Measurements from ENCODE around the gene RAP2A.

The RAP2A gene

DNA sequence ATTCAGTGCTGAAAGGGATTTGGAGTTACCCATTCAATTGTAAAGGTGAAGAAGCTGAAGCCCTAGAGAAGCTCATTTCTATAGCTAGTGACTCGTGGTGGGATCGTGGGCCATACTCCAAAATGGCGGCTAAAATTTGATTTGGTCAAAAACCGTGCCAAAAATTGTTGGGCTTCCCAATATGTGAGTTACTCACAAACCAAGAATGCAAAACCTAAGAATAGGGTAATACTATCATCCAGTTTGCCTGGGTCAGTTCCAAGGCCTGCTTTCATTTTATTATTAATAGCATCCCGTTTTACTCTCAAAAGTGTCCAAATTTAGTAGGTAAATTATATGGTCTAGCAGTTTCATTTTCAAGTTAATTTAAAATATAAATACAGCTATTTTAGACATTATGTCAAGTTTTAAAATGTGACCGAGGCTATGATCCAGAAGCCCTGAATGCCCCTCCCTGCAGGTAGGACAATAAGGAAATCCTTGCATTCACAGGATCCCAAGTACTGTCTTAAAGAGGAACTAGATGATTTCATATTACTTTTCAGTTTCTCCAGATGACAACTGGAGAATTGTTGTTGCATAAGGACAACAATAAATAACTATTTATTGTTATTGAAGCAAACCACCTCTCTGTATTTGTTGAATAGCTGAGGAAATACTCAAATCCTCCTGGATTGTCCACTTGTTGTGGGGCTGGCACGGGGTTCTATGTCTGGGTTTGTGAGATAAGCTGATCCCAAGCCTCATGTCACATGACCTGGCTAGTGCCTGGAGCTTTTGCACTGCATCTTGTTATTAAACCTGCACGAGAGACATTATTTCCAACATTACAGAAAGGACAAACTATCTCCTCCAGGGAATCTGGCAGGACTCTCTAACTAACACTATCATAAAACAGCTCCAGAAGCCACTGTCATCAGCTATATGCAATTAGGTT is 11.6 kb upstream of the RAP2A start:
- DNase-seq (ENCODE audit: low read depth in 2 of 2): no peak

DNA sequence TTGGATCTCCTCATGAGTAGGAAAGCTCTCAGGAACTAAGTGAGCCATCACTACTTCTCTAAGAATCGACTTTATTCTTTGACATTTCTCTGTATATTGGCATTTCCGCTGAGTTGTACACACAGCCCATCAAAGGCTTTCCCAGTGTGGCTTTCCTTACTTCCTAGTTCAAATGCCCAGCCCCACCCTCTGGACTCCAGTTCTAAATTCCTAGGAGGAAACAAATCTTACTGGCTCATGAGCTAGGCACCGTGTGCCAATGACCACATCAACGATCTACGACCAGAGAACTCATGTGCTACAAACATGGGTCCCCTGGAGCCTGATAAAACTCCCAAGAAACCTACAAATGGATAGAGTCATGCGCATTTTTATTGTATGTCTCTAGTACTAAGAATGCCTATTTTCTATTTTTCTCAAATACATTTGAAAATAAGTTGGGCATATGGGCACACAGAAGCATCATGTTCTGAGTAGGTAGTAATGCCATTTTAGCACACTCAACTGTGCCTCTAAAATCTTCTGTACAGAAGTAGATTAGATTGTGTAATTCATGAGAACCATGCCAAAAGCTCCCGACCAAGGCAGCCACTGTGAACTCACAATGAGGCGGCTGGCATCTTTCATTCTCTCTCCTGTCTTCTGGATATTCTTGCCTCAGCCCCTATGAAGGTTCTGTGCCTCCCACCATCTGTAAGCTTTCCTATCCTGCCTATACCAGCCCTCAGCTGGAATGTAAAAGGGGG is 10.5 kb upstream of the RAP2A start:
- no peak for DNase-seq (ENCODE audit: low read depth in 2 of 2)

DNA sequence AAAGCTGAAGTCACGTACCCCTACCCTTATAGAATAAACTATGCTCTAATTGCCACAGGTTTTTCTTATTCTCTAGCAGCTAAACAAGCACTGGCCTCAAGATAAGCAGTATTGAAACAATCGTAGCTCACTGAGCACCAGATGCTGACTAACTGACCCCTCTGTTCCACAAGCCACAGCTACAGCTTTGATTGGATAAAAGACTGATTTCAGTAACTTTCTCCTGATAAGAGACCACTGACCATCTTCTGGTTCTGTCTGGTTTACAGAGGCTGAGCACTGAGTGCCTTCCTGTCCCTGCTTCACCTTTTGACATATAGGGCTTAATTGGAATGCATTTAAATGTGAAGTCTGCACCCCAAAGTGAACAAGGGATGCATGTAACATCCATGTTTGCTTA is 8.4 kb upstream of the RAP2A start:
- DNase-seq (ENCODE audit: low read depth in 2 of 2): no peak

DNA sequence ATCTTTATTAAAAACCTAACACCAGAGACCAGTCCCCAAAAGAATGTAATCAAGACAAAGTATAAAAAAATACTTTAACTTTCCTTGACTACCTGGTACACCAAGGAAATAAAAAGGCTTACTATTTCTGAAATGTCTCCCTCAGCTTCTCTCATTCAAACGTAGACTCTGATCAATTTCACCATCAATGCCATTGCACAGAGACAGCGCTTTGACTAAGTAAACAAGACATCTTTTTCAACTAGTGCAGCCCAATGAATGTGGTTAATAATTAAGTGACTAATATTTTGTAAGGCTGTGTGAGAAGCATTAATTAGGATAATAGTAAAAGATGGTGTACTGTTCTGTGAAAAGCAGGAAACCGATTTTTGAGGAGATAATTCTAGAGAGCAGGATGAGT is 7.3 kb upstream of the RAP2A start:
- no peak for DNase-seq (ENCODE audit: low read depth in 2 of 2)

DNA sequence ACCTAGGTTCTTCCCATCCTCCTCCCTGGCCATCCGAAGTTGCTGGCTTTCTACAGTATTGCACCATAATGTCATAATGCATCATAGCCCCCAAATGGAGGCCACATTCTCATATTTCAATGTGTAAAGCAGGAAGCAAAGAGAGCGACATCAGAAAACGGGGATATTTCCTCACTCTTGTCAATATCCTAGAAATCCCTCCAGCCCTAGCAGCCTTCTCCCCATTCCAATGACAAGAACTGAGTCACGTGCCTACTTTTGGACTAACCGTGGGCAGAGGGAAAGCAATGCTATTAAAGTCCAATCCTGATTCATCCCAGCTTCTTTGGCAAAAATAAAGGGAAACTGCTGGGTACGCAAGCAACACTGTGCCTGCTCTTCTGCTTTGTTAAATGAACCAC is 4.3 kb upstream of the RAP2A start:
- DNase-seq (ENCODE audit: low read depth in 2 of 2): no peak

DNA sequence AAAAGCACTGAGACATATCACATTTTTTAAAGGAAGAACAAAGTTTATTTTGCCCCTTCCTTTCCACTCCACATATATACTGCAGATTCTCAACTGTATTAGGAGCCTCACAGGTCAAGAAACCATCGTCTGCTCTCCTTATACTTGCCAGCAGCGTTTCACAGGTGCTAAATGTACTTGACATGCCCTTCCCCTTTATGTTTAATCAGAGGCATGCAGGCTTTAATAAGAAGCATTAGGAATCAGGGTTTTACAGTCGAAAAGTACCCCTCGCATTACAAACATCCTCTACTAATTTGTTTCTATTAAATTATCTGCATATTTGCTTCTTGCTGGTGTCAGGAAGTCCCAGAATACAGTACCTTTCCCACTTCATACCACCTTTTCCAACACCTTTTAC is 3.7 kb upstream of the RAP2A start:
- DNase-seq (ENCODE audit: low read depth in 2 of 2): no peak

DNA sequence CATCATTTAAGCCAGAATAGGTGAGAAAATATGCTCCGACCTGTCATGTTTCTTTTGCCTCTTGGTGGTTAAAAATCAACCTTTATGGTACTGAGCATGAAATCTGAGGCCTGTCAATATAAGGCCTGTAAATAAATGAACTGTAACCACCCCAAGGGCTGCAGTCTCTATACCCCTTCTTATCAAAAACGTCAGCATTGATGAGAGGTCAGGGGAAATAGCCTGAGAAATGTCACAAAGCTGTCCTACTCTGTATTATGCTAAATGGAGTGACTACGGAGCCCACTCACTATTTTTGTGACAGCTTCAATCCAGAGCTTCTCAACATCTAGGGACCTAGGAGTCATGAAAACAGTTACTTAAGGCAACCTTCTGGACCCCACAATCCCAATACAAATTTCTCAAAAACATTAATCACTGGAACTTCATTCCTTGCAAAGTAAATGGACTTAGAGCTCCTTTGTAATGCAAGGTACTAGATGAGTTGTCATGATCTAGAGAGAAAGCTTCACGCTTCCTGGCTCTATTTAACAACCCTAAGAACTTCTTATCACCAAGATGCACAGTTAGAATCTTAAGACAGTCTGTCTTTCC is 2.7 kb upstream of the RAP2A start:
- DNase-seq (ENCODE audit: low read depth in 2 of 2): no peak

DNA sequence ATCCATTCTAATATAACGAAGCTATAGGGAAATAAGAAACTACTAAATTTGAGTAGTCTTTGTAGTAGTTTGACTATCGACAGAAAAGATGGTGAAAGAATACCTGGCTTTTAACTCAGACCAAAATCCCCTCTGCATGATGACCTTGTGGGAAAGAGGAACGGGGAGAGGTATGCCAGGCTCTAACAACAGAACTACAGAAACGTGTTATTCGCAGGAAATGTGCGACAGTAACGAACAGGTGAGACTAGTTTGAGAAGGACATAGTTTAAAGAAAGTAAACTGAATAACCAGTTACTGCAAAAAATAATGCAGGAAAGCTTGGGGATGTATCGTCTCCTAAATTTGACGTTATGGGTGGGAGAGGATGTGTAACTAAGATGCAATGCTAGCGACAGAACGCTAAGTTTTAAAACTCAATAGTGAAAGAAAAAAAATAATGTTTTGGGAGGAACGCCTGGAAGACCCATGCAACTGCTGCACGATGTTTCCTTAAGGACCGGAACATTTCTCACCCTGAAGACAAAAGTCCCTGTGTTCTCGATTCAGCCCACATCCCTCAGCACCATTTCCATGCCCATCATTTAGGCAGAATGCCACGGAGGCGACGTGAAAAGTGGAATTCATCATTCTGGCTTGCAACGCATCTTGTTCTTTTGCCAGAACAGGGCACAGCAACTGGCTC is 1.6 kb upstream of the RAP2A start:
- no peak for DNase-seq (ENCODE audit: low read depth in 2 of 2)

DNA sequence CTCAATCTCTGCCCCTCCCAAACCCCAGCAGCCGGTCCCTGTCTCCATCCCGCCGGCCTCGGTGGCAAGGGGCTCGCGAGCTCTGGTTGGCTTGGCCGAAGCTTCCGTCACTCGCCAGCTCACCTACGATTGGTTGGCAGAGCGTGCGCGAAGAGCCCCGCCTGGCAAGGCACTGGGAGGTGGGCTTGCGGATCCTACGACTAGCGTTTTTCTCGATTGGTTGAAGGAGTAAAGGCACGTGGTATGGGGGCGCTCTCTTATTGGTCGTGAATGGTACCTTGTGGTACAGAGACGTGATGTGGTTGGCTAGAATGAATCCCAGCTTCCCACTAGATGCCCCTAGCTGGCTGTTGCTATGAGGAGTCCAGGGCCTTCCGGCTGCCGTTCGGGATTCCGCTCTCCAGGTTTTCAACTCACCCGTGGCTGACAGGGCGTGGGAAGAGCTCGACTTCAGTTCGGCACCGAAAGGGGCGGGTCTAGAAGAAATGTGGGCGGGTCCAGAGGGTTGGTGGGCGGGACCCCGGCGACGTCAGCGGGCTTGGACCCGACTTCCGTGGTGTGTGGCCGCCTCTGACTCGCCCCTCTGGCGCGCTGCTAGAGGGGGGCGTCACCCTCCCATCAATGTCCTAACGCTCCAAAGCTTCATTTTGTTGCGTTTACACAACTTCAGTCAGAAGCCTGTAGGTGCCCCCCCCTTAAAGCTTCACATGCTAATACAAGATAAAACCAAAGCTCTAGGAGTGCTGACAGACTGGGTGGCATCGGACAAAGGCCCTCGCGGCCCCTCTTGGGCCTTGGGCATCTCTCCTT is 847 bp upstream of the RAP2A start:
- peak; percentile 95 to 99 for DNase-seq (ENCODE audit: low read depth in 2 of 2)

DNA sequence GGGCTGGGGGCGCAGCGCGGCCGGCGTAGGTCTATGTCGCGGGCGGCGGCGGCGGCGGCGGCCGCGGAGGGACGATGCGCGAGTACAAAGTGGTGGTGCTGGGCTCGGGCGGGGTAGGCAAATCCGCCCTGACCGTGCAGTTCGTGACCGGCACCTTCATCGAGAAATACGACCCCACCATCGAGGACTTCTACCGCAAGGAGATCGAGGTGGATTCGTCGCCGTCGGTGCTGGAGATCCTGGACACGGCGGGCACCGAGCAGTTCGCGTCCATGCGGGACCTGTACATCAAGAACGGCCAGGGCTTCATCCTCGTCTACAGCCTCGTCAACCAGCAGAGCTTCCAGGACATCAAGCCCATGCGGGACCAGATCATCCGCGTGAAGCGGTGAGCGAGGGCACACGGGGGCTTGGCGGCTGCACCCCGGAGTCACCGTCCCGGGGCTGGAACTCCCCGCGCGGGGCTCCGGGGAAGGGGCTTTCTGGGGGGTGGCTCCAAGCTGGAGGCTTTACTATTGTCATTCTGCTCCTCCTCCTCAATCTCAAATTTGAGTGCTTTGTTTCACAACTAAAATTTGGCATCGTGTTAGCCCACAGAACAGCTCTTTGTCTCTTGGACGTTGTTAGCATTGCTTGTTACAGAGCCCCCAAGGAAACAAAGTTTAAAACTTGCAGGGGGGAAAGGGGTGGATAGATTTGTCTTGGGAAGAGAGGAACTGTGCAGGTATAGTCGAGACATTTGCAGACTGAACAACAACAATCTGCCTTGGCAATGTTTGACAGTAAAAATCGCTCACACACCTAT is 630 bp downstream of the RAP2A start:
- DNase-seq (ENCODE audit: low read depth in 2 of 2): peak; percentile 4 to 14

DNA sequence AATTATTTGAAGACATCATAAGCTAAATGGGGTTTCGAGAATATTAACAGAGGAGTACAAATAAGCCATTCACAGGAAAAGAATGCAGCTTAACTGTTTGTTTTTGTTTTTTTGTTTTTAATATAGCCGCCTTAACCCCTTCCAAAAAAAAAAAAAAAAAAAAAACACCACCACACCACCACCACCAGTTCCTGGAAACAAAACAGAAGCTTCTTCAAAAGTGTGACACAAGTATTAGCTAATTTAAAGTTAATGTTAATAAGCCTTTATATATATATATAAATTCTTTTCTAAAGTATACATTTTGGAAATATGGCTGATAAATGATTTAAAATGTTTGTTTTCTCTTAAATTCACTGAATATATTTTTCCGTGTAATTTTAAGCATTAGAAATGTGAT is 1.4 kb downstream of the RAP2A start:
- no peak for DNase-seq (ENCODE audit: low read depth in 2 of 2)

DNA sequence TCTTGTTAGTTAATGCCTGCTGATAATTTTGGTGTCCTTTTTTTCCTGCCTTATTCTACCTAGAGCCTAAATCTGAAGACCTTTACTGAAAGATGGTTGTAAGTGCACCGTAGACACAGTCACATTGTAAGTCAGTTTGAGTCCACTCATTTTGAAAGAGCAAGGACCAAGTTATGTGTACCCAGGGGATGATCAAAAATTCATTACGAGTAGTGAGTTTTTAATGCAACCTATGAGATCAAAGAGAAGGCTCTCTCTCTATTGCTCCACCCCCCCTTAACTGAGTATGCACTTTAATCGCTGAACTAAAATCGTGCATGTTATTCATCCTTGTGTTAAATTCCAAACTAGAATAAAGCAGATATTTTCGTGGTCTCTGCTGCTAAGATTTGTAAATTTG is 1.8 kb downstream of the RAP2A start:
- no peak for DNase-seq (ENCODE audit: low read depth in 2 of 2)

DNA sequence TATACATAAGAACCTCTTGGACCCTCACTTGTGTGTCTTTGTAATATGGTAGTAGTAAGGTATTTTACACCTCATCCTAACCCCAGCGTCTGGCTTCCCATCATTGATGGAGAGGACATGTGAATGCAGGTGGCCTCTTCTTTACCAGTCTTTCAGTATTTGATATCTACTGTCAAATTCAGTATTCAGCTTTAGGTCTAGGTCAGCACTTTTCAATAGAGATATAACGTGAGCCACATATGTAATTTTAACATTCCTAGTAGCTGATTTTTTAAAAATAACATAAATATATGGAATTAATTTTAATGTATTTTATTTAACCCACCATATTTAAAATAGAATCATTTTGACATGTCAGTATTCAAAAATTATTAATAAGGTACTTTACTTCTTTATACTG is 2.9 kb downstream of the RAP2A start:
- no peak for DNase-seq (ENCODE audit: low read depth in 2 of 2)

DNA sequence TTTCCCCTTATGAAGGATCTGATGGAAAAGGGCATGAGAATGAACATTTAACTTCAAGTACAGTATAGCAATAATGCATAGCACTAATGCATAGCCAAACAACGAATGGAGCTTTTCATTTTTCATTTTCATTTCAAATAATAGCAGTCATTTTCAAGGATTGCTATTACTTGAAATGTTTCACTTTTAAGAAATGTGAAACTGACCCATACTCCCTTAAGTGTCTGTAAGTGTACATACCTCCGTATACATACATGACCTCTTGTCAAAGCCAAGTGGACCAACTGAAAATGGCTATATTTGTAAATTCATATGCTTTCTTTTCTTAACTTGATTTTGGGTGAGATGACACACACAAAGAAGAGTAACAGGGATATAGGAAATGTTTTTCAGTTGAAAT is 3.8 kb downstream of the RAP2A start:
- DNase-seq (ENCODE audit: low read depth in 2 of 2): no peak

DNA sequence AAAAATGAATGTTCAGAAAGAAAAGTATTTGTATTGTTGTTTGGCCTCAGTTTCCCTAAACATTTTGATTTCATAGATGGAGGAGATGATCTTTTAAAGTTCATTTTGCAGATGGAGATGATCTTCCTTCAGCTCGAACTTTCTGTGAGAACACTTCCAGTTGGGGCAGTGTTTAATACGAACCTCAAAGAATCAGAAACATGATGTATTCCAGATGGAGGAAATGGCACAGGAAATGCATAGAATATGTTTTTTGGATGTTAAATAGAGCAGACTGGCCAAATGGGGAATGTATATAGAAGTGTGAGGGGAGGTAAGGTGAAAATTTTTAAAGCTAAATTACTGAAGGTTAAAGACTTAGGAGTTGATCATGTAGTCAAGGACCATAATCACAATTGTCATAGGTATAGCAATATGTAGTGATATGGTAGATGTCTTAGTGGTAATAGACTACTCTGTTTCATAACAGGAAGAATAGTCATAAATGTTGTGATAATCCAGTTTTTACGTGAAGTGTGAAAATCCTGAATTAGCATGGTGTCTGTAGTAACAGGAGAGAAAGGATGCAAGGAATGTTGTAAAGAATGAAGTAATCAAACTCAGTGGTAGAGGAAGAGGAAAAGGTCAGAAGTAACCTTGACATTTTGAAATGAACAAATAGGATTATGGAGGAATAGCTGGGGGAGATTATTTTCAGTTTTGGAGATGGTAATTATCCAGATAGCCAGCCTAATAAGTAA is 5.1 kb downstream of the RAP2A start:
- DNase-seq (ENCODE audit: low read depth in 2 of 2): no peak

DNA sequence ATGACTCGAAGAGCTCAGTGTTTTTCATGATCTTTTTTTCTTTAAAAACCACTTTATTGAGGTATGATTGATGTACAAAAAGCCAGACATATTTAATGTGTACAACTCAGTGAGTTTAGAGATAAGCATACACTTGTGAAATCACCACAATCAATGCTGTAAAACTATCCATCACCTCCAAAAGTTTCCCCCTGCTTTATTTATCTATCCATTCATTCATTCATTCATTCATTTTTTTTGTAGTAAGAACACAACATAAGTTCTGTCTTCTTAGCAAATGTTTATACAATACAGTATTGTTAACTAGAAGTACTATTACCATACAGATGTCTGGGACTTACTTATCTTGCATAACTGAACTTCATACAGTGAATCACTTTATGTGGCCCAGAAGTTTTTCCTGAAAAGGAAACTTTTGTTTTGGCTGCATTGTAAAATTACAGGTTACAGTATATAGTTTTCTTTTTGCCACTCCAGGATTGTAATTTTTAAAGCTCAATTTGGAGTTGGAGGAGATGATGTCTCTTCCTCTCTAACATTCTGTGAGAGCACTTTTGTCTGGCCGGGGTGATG is 6.7 kb downstream of the RAP2A start:
- DNase-seq (ENCODE audit: low read depth in 2 of 2): no peak

DNA sequence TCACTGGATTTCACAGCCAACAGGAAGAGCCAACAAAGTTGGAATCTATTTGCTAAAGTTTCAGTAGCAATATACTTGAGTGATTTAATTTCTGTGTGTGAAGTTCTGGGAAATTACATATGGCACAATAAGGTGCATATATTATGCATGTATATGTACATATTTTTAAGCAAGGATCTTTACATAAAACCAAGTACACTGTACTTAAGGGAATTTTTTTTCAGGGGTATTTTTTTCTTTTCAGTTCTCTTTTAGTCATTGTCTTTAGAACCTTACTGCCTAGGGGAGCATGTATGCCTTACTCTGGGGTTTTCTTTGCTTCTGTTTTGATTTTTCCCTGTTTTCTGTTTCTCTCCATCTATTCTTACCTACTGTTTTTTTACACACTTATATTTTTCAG is 7.4 kb downstream of the RAP2A start:
- DNase-seq (ENCODE audit: low read depth in 2 of 2): no peak

DNA sequence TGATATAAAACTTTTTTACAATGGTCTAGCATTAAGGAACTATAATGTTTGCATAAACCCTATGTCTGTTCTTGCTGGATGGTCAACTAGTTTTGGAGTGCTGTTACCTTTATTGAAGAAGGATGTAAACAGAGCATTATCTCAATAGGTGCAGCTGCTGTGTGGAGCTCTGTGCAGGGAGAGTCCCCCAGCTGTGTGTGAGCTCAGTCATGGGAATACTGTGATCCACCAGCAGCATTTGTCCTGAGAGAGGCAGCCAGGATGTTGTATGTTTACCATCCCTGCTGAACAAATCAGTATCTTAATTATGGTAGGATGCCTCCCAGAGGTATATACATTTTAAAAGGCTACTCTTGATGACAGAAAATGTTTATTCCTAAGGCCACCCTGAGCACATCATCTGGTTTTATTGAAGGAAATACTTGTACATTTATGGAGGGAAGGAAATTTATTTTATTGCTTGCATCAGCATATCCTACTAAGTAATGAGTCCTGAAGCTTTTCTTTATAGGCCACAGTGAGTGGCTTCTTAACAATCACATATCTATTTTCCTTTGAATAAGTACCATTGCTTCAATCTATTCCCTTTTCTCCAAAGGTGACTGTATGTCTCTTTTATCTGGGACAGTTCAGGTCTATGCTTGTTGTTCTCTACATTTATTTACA is 11.7 kb downstream of the RAP2A start:
- no peak for DNase-seq (ENCODE audit: low read depth in 2 of 2)

DNA sequence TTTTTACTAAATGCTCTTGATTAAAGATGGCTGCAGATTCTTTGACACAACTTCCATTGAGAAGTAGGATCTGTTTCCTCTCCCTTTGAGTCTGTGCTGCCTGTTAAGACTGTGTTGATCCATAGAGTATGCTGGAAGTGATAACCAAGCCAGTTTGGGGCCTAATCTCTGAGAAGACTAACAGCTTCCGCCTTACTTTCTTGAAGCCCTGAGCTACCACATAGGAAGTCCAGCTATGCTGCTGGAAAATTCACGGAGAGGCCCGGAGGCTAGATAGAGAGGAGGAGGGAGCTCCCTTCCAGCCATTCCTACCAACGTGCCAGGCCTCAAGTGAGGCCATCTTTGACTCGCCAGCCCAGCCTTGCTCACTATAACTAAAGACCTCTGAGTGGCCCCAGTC is 12.5 kb downstream of the RAP2A start:
- no peak for DNase-seq (ENCODE audit: low read depth in 2 of 2)

Measured in stimulated activated CD8-positive, alpha-beta memory T cell treated with anti-CD3 and anti-CD28 coated beads, Interleukin-7, amount 100 ng/mL, for 1 hour (primary cell).